Hematopoietic multipotent progenitor cell treated with erythropoietin and hydrocortisone succinate and interleukin-3 and kit ligand, for 15 days (in vitro differentiated cells): ENCODE results near the gene LRRC10B.

Experiments
- DNase-seq: peaks from one replicate; pipeline ENCODE4 v3.0.0-alpha.2; 2015; ENCODE audit warnings: low spot score

LRRC10B gene

DNA sequence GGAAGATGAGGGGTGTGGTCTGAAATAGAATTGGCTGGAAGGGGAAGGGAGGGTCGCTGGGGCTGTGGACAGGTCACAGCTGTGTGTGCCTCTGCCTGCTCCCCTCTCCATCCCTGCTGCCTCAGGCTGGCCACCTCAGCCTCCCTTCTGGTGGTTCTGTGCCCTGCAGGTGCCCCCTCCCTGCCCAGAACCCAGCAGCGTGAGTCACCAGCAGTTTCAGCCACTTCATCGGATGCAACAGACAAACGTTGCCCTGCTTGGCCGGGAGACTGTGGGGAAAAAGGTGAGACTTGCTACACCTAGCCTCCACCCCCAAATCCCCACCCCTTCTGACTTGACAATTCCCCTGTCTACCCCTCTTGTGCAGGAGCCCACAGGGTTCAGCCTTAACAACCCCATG is 21.8 kb upstream of the LRRC10B start:
- DNase-seq, result no peak

DNA sequence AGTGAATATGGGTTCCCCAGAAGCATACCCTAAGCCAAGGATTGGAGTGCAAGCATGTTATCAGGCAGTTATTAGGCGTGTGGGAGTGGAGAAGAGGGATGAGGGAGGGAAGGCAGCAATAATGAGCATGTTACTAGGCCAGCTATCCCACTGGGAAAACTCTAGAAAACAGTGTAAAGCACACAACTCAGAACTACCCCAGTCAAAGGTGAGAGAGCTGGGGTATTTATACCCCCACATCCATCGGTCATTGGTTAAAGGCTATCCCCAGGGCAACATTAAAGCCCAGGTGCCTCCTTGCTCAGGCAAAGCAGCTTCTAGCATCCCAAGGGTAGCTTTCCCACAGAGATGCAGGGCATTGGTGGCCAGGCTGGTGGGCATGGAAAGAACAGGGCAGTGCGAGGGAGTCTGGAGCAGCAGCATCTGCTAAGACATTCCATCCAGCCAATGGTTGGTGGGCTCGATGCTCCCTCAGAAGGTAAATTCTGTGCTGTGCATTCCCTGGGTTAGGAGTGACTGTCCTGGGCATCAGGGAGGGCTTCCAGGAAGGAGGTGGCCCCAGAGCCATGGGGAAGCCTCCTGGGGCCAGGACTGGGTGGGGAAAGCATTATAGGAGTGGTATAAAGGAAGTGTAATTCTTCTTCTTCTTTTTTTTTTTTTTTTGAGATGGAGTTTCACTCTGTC is 21.1 kb upstream of the LRRC10B start:
- no peak for DNase-seq

DNA sequence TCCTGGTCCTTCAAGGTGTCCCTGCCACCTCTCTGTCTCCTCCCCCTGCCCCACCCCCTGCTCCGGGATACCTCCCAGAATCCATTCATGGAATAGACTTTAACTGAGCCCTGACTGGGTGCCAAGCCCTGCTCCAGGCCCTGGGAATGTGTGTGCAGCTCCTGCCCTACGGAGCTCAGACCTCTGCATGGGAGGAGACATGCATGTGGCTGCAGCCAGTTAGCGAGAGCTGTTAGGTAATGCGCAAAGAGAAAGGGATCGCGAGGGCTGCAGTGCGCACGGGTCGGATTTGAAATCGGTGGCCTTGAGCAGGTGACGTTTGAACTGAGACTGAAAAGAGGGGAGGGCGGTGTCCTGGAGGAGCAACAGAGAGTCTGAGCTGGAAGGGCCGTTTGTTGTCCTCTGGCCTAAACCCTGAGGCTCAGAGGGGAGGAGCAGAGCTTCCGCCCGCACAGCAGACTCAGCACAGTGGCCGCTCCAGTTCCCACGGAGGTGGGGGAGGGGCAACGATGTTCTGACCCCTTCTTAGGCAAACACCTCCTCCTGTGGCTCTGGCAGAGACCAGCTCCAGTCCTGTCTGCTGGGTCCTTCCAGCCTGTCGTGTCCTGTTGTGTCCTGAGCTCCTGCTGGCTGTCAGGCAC is 19.8 kb upstream of the LRRC10B start:
- no peak for DNase-seq

- DNase-seq, result no peak
Observed at GRCh38 chr11:61489833-61490721, 18.5 kb upstream of the LRRC10B start.

DNA sequence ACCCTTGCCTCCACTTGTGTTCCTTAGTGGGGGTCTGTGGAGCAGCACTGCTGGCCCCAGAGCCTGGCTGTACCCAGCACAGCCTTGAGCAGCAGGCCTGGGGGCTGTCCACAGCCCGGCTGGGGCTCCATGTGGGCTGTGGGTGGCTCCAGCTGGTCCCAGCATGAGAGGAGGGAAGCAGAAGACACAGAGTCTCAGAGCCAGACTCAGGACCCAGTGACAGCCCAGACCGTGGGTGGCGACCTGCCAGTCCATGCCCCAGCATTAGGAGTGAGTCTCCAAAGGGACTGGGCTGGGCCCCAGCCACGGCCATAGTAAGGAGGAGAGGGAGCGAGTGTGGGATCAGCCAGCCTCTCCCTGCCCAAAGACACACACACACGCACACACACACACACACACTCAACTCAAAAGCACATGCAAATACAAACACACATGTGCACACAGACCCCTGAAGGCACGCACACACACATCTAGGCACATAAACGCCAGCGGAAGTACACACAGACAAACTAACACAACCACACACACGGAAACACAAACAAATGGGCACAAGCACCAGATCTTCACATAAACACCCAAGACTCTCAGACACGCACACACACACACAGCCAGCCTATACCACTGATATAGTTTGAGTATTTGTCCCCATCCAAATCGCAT is 16.7 kb upstream of the LRRC10B start:
- DNase-seq, result no peak

GRCh38 chr11:61494381-61494961 is 14.1 kb upstream of the LRRC10B start:
- no peak for DNase-seq

- no peak for DNase-seq
Observed at GRCh38 chr11:61495801-61496601, 12.5 kb upstream of the LRRC10B start.

DNA sequence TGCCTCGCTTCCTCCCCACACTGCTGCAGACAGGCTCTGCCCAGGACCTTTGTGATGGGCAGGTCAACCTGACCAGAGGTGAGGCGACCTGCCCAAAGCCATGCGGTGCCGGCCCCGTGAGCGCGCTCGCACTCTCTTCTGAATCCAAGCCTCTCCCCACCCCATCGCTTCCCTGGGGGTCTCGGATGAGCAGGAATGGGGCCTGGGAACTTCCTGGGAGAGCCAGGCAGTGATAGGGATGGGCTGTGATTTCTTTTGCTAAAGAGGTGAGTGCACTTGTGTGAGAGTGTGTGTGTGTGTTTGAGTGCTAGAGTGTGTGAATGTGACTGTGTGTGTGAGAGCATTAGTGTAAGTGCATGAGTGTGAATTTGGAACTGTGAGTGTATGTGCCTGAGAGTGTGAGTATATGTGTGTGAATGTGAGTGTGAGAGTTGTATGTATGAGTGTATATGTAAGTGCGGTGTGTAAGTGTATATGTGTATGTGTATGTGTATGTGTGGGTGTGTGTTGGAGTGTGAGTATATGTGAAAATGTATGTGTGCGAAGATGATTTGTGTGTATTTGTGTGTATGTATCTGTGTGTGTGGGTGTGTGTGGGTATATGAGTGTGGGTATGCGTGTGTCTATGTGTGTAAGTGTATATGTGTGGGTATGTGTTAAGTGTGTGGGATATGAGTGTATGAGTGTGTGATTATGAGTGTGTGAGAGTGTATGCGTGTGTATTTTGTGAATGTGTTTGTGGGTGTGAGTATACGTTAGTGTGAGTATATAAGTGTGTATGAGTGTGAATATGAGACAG is 11.7 kb upstream of the LRRC10B start:
- no peak for DNase-seq

GRCh38 chr11:61497473-61497872 is 11.1 kb upstream of the LRRC10B start:
- no peak for DNase-seq

DNA sequence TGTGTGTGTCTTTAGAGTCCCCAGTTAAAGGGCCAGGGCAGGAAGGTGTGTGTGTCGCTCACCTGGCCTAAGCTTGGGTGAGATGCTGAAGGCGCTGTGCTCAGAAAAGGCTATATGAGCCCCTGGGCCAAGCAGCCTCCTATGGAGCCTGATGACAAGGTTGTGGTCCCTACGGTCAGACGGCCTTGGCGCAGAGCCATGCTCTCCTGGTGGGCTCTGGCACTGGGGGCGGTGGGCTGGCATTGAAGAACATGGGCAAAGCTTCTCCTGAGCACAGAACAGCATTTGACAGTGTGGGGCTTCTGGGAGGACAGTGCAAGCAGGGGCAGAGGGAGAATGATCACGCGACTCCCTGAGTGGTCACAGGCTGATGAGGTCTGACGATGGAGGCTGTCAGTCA is 10.7 kb upstream of the LRRC10B start:
- no peak for DNase-seq

GRCh38 chr11:61498767-61499341 is 9.7 kb upstream of the LRRC10B start:
- DNase-seq, result no peak

DNA sequence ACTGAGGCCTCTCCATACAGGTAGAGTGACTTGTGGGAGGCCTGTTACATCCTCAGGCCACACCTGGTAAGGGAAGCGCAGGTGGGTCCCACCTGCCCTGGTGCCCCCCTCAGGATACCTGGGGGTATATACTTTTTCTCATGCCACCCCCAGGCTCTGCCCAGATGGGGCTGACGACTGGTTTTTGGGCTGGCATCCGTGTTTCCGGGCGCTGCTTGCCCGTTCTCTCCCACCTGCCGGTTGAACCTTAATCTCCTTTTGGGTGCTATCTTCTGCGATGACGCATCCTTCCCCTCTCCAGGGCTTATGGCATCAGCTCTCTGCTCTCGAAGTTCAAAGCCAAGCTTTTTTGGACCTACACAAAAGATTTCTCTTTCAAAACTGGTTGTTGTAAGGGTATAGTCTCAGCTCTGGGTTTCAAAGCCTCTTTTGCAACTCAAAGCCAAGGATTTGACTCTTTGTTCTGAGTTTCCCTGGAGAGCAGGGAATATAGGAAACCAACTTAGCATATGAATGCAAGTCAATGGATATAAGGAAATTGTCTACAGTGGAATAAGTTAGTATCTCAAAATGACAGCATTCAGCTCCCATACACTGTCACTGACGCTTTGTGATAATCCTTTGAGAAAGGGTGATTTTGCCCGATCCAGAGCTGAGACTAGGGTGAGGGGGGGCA is 8.6 kb upstream of the LRRC10B start:
- DNase-seq, result no peak

DNA sequence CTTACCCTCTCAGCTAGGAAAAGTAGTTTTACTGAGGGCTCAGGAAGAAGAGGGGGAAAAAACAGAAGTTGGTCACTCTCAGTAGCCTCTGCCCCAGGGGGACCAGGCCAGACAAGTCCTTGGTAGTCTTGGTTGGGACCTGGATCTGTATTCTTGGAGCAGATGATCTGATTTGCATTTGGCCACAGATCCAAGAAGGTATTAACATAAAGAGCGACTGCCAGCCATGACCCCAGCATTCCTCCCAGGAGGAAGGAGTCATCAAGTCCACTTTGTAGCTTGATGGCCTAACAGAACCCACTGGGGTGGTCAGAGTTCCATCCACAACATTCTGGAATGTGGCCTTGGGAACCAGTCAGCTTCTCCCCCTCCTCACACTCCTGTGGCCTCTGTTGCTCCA is 6.0 kb upstream of the LRRC10B start:
- DNase-seq, result no peak

- no peak for DNase-seq
Observed at GRCh38 chr11:61503135-61503770, 5.3 kb upstream of the LRRC10B start.

- no peak for DNase-seq
Observed at GRCh38 chr11:61505106-61505505, 3.4 kb upstream of the LRRC10B start.

GRCh38 chr11:61505640-61506155 is 2.9 kb upstream of the LRRC10B start:
- DNase-seq, result no peak

GRCh38 chr11:61507012-61507768 is 1.4 kb upstream of the LRRC10B start:
- no peak for DNase-seq
